ENCODE data around the gene GRIK1.

Gene GRIK1

GRCh38 chr21:29716753-29717152, 223.0 kb downstream of the GRIK1 start:
- DNase-seq (ENCODE audit: low spot score) = no peak
- in situ Hi-C loops (cut with MboI; ENCODE audit: low sequenced_read_pairs, unreplicated experiment) = no loop called here
- TF ChIP-seq CTCF (IDR thresholded peaks at IDR 0.05; ENCODE audit: borderline replicate concordance, control extremely low read depth, extremely low read depth, insufficient read depth, missing control alignments) = no peak

GRCh38 chr21:29715089-29715488, 224.7 kb downstream of the GRIK1 start:
- in situ Hi-C loops (cut with MboI; ENCODE audit: low sequenced_read_pairs, unreplicated experiment) = no loop called here
- no peak for DNase-seq (ENCODE audit: low spot score)
- no peak for TF ChIP-seq CTCF (IDR thresholded peaks at IDR 0.05; ENCODE audit: borderline replicate concordance, control extremely low read depth, extremely low read depth, insufficient read depth, missing control alignments)

GRCh38 chr21:29712818-29713217, 227.0 kb downstream of the GRIK1 start:
- TF ChIP-seq CTCF (IDR thresholded peaks at IDR 0.05; ENCODE audit: borderline replicate concordance, control extremely low read depth, extremely low read depth, insufficient read depth, missing control alignments) = no peak
- in situ Hi-C loops (cut with MboI; ENCODE audit: low sequenced_read_pairs, unreplicated experiment) = no loop called here
- no peak for DNase-seq (ENCODE audit: low spot score)

- in situ Hi-C loops (cut with MboI; ENCODE audit: low sequenced_read_pairs, unreplicated experiment) = no loop called here
- TF ChIP-seq CTCF (IDR thresholded peaks at IDR 0.05; ENCODE audit: borderline replicate concordance, control extremely low read depth, extremely low read depth, insufficient read depth, missing control alignments) = no peak
- no peak for DNase-seq (ENCODE audit: low spot score)
Observed at GRCh38 chr21:29711236-29711635, 228.6 kb downstream of the GRIK1 start.

GRCh38 chr21:29710498-29710897, 229.3 kb downstream of the GRIK1 start:
- no peak for TF ChIP-seq CTCF (IDR thresholded peaks at IDR 0.05; ENCODE audit: borderline replicate concordance, control extremely low read depth, extremely low read depth, insufficient read depth, missing control alignments)
- in situ Hi-C loops (cut with MboI; ENCODE audit: low sequenced_read_pairs, unreplicated experiment) = no loop called here
- no peak for DNase-seq (ENCODE audit: low spot score)

GRCh38 chr21:29708401-29708800, 231.4 kb downstream of the GRIK1 start:
- in situ Hi-C loops (cut with MboI; ENCODE audit: low sequenced_read_pairs, unreplicated experiment) = no loop called here
- TF ChIP-seq CTCF (IDR thresholded peaks at IDR 0.05; ENCODE audit: borderline replicate concordance, control extremely low read depth, extremely low read depth, insufficient read depth, missing control alignments) = no peak
- no peak for DNase-seq (ENCODE audit: low spot score)

GRCh38 chr21:29704719-29705118, 235.1 kb downstream of the GRIK1 start:
- no peak for TF ChIP-seq CTCF (IDR thresholded peaks at IDR 0.05; ENCODE audit: borderline replicate concordance, control extremely low read depth, extremely low read depth, insufficient read depth, missing control alignments)
- in situ Hi-C loops (cut with MboI; ENCODE audit: low sequenced_read_pairs, unreplicated experiment) = no loop called here
- no peak for DNase-seq (ENCODE audit: low spot score)

Measured in GM13976 (cell line).